Osteocyte (in vitro differentiated cells): ENCODE results near the gene ATP6V1G2. TPM values are rescaled to one million over a fixed set of nuclear protein-coding genes. Genes with fewer than 3 reads are reported as not detected.

ENCODE experiments used
- DNase-seq: peaks from one replicate; pipeline ENCODE4 v3.0.0; 2021; ENCODE audit warnings: mixed read lengths; ENCODE audit not compliant: unreplicated experiment; ENCODE audit errors: extremely low spot score
- H3K27ac Mint-ChIP-seq: one replicate; pipeline ENCODE4 v1.8.0; 2021; ENCODE audit warnings: mild to moderate bottlenecking, mixed read lengths; ENCODE audit not compliant: unreplicated experiment
- H3K27me3 Mint-ChIP-seq: one replicate; pipeline ENCODE4 v1.8.0; 2021; ENCODE audit warnings: mixed read lengths; ENCODE audit not compliant: unreplicated experiment
- H3K36me3 Mint-ChIP-seq: one replicate; pipeline ENCODE4 v1.8.0; 2021; ENCODE audit warnings: mixed read lengths; ENCODE audit not compliant: unreplicated experiment
- H3K4me1 Mint-ChIP-seq: one replicate; pipeline ENCODE4 v1.8.0; 2021; ENCODE audit warnings: mixed read lengths; ENCODE audit not compliant: unreplicated experiment
- H3K4me3 Mint-ChIP-seq: one replicate; pipeline ENCODE4 v1.8.0; 2021; ENCODE audit warnings: mild to moderate bottlenecking, moderate library complexity, mixed read lengths; ENCODE audit not compliant: unreplicated experiment
- H3K9me3 Mint-ChIP-seq: one replicate; pipeline ENCODE4 v1.8.0; 2021; ENCODE audit warnings: mixed read lengths; ENCODE audit not compliant: unreplicated experiment
- CTCF ChIP-seq: fragments of 200-600 bp; sonication (generic); IDR thresholded peaks from 2 replicates; pipeline ENCODE4 v1.5.0; 2021; ENCODE audit warnings: antibody characterized with exemption, mild to moderate bottlenecking, moderate library complexity
- total RNA-seq: library from RNA; stranded (reverse); gene quantifications from 2 replicates; pipeline ENCODE4 v1.2.1, GENCODE V29; 2021

The ATP6V1G2 gene
- total RNA-seq, 1 donor from 2014 or later: 9.0 TPM

GRCh38 chr6:31544676-31545075, 1.7 kb downstream of the ATP6V1G2 start:
- Mint-ChIP-seq H3K4me1 (peaks cover 53% of the 10 kb centered on the region), H3K9me3 (no peaks in the 10 kb centered on the region), H3K36me3 (peaks cover 16% of the 10 kb centered on the region), H3K27ac (peak overlapping the region; percentile 58), H3K27me3 (no peaks in the 10 kb centered on the region), H3K4me3 (peak overlapping the region; percentile 23)
- DNase-seq: no peak
- no peak for TF ChIP-seq CTCF

GRCh38 chr6:31543639-31544038, 2.8 kb downstream of the ATP6V1G2 start:
- Mint-ChIP-seq H3K9me3 (no peaks in the 10 kb centered on the region), H3K4me1 (peaks cover 59% of the 10 kb centered on the region), H3K27me3 (no peaks in the 10 kb centered on the region), H3K4me3 (no peak overlapping the region), H3K27ac (peak overlapping the region; percentile 99), H3K36me3 (peaks cover 20% of the 10 kb centered on the region)
- DNase-seq: no peak
- TF ChIP-seq CTCF: no peak

GRCh38 chr6:31541658-31542521, 4.5 kb downstream of the ATP6V1G2 start, which contains the start of gene DDX39B:
Gene DDX39B, minus strand, starts transcription at chr6:31542003. Its CDS starts 1,471 bp downstream, at chr6:31540532.
- no peaks in the 10 kb centered on the region for H3K9me3 Mint-ChIP-seq
- peaks cover 50% of the 10 kb centered on the region for H3K4me1 Mint-ChIP-seq
- H3K36me3 Mint-ChIP-seq: peaks cover 28% of the 10 kb centered on the region
- peak within 1 kb of the TSS; percentile 99 for H3K27ac Mint-ChIP-seq
- no peak for TF ChIP-seq CTCF
- DNase-seq: peak; percentile 97
- peak within 1 kb of the TSS; percentile 96 for H3K4me3 Mint-ChIP-seq
- no peaks in the 10 kb centered on the region for H3K27me3 Mint-ChIP-seq

- TF ChIP-seq CTCF: no peak
- peaks cover 34% of the 10 kb centered on the region for H3K36me3 Mint-ChIP-seq
- peaks cover 44% of the 10 kb centered on the region for H3K4me1 Mint-ChIP-seq
- no peaks in the 10 kb centered on the region for H3K27me3 Mint-ChIP-seq
- no peak for DNase-seq
- H3K27ac Mint-ChIP-seq: peak overlapping the region; percentile 99
- H3K4me3 Mint-ChIP-seq: peak overlapping the region; percentile 96
- H3K9me3 Mint-ChIP-seq: no peaks in the 10 kb centered on the region
These were observed 5.2 kb downstream of the ATP6V1G2 start for GRCh38 chr6:31541059-31541657.

- H3K36me3 Mint-ChIP-seq: peaks cover 39% of the 10 kb centered on the region
- DNase-seq: no peak
- H3K27me3 Mint-ChIP-seq: no peaks in the 10 kb centered on the region
- peak overlapping the region; percentile 99 for H3K27ac Mint-ChIP-seq
- H3K9me3 Mint-ChIP-seq: no peaks in the 10 kb centered on the region
- no peak for TF ChIP-seq CTCF
- peak overlapping the region; percentile 96 for H3K4me3 Mint-ChIP-seq
- H3K4me1 Mint-ChIP-seq: peaks cover 38% of the 10 kb centered on the region
These were observed 5.8 kb downstream of the ATP6V1G2 start for GRCh38 chr6:31540640-31541039.
